AG04450 (cell line): Measurements from ENCODE around the gene SUCLA2. TPM values are rescaled to one million over a fixed set of nuclear protein-coding genes. Genes with fewer than 3 reads are reported as not detected.
"Not testable (repeated sequence)": the region's sequence is repeated elsewhere in the genome, so short reads cannot be mapped to it uniquely, and the experiment has no call there.

Experiments used
- CTCF ChIA-PET: fragments of 300-600, 350-600 bp; formaldehyde crosslinking; extraction: SDS; loops from one replicate; lab custom pipeline; 2022; ENCODE audit warnings: antibody characterized with exemption, inconsistent platforms; lab: Charles Lee
- POLR2A ChIA-PET: fragments of 350-600 bp; formaldehyde crosslinking; extraction: SDS; loops from one replicate; lab custom pipeline; 2021; ENCODE audit warnings: antibody characterized with exemption, inconsistent platforms; lab: Yijun Ruan, JAX
- DNase-seq: peaks from one replicate; pipeline ENCODE4 v3.0.0-alpha.2; 2011; ENCODE audit warnings: low read depth, low spot score
- H3K27ac ChIP-seq: one replicate; pipeline ENCODE4 v1.5.1; 2012; ENCODE audit warnings: low read depth, low read length, control low read depth
- H3K27me3 ChIP-seq: one replicate; pipeline ENCODE4 v1.6.0; 2012; ENCODE audit warnings: low read length; ENCODE audit not compliant: control insufficient read depth, insufficient read depth
- H3K4me3 ChIP-seq: 2 replicates; pipeline ENCODE4 v1.5.1; 2011; ENCODE audit warnings: mild to moderate bottlenecking, low read depth, low read length, control low read depth
- H3K9me3 ChIP-seq: 2 replicates; pipeline ENCODE4 v1.5.1; 2012; ENCODE audit warnings: low read length; ENCODE audit not compliant: control insufficient read depth, insufficient read depth
- polyA plus RNA-seq: library from polyadenylated mRNA; depleted of rRNA; stranded (reverse); fragments of >200 nt; gene quantifications from 2 replicates; pipeline ENCODE4 v1.2.3, GENCODE V29; 2011
- TF ChIP-seq, protein P1 (sequence below): IDR thresholded peaks from 2 replicates; pipeline ENCODE4 v1.5.1; 2011; ENCODE audit warnings: low read depth, low read length, control low read depth, inconsistent platforms

Gene SUCLA2
- polyA plus RNA-seq, 1 experiment = 63.5 TPM

DNA sequence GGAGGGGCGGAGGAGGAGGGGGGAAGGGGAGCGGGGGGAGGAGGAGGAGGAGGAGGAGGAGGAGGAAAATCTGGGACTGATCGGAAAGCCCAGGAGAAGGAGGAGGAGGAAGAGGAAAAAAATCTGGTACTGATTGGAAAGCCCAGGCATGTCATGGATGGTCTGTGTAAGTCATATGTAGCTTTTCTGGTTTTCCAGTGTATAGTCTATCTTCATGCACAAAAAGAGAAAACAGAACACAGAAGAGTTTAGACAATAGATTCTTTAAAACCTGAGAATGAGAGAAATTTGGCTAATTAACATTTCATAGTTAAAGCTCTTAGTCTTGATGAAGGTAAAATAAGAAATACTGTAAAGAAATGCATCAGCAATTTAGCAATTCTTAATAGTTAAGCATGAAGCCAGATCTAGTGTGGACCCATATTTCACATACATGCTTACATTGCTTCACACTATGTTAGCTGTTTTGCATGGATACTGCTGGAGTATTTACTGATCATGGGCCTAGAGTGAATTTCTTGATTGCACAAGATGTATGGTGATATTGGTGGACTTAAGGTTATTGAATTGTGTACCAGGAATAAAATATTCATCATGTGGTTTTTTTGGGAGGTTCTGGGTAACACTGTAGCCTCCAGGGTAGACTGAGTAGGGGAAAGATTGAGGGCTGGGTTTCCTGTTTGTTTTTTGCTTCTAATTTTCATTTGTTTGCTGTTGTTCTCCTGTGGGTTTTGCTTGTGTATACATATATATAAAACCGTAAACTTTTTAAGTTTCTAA lies 41.4 kb downstream of the SUCLA2 start:
- TF ChIP-seq, protein P1, sequence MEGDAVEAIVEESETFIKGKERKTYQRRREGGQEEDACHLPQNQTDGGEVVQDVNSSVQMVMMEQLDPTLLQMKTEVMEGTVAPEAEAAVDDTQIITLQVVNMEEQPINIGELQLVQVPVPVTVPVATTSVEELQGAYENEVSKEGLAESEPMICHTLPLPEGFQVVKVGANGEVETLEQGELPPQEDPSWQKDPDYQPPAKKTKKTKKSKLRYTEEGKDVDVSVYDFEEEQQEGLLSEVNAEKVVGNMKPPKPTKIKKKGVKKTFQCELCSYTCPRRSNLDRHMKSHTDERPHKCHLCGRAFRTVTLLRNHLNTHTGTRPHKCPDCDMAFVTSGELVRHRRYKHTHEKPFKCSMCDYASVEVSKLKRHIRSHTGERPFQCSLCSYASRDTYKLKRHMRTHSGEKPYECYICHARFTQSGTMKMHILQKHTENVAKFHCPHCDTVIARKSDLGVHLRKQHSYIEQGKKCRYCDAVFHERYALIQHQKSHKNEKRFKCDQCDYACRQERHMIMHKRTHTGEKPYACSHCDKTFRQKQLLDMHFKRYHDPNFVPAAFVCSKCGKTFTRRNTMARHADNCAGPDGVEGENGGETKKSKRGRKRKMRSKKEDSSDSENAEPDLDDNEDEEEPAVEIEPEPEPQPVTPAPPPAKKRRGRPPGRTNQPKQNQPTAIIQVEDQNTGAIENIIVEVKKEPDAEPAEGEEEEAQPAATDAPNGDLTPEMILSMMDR = no peak
- ChIA-PET POLR2A (no interaction called here), CTCF (interaction anchor here (0.7 kb wide), 1 partner anchor 9 kb away, joined by 3 read pairs; no protein-coding TSS in a partner anchor)
- H3K27ac ChIP-seq = no peak overlapping the region
- no peak overlapping the region for H3K4me3 ChIP-seq
- H3K27me3 ChIP-seq = no peaks in the 10 kb centered on the region
- H3K9me3 ChIP-seq = peaks cover 9% of the 10 kb centered on the region; the same call in 1 of the 2 replicates
- no peak for DNase-seq

DNA sequence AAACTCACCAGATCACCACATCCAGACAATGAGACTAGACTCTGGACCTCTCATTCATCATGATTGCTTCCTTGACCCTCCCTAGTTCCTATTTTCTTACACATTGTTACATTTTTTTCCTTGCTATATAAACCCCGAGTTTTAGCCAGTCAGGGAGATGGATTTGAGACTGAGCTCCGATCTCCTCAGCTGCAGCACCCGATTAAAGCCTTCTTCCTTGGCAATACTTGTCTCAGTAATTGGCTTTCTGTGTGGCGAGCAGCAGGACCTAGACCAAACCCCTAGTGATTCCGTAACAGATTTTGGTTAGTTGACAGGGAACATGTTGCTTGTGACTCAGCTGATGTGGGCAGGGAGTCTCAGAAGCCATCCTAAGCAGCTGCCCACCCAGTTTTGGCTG lies 44.0 kb downstream of the SUCLA2 start:
- TF ChIP-seq, protein P1 = no peak
- Histone ChIP-seq H3K4me3 (no peak overlapping the region), H3K27me3 (no peaks in the 10 kb centered on the region), H3K27ac (no peak overlapping the region), H3K9me3 (peaks cover 9% of the 10 kb centered on the region; the same call in 1 of the 2 replicates)
- POLR2A ChIA-PET = no interaction called here
- DNase-seq = no peak
- CTCF ChIA-PET = no interaction called here

DNA sequence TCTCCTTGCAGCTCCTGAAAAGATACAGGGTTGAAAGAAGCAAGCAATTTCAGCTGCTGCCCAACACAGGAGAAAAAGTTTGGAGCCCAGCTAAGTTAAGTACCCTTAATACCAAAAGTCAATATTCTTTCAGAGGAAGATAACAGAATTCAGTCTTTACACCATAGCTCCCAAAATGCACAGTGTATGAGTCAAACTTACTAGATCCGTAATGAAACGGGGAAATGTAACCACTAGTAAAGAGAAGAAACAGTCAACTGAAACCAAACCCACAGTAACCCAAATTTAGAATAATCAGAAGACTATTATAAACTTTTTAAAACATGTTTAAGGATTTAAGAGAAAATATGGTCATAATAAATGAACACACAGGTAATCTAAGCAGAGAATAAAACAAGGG lies 45.2 kb downstream of the SUCLA2 start:
- H3K27me3 ChIP-seq = no peaks in the 10 kb centered on the region
- peaks cover 9% of the 10 kb centered on the region; the same call in 1 of the 2 replicates for H3K9me3 ChIP-seq
- ChIA-PET POLR2A (no interaction called here), CTCF (no interaction called here)
- no peak overlapping the region for H3K27ac ChIP-seq
- no peak for DNase-seq
- no peak overlapping the region for H3K4me3 ChIP-seq
- TF ChIP-seq, protein P1 = no peak

DNA sequence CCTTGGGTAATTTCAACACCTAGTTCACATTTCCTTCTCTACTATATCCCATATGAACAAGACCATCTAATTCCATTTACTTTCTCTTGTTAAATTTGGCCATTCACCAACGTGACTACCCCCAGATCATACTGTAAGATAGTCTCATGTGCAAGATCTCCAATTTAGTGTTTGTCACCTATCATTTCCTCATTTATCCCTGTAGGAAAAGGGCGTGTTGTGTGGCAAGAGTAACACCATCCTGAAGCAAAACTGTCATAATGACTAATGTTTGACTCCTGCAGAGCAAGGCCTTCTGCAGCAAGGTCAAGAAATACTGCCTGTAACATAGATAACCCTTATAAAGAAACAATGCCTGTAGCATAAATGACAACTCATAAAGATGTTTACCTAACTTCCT lies 51.3 kb downstream of the SUCLA2 start:
- POLR2A ChIA-PET = no interaction called here
- no peak for DNase-seq
- H3K27ac ChIP-seq = no peak overlapping the region
- H3K4me3 ChIP-seq = no peak overlapping the region
- TF ChIP-seq, protein P1 = no peak
- no peaks in the 10 kb centered on the region for H3K9me3 ChIP-seq
- H3K27me3 ChIP-seq = no peaks in the 10 kb centered on the region
- CTCF ChIA-PET = no interaction called here

DNA sequence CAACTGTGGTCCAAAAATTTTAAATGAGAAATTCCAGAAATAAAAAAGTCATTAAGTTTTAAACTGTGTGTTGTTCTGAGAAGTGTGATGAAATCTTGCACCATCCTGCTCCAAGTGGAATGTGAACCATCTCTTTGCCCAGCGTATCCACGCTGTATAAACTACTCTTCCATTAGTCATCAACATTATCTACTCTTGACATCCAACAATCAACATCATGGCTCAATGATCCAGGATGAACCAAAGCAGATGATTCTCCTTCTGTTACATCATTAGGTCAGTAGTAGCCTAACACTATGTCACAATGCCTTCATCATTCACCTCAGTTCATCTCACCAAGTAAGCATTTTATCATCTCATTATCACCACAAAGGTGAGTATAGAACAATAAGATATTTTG lies 55.3 kb downstream of the SUCLA2 start:
- no peak overlapping the region for H3K27ac ChIP-seq
- CTCF ChIA-PET = no interaction called here

DNA sequence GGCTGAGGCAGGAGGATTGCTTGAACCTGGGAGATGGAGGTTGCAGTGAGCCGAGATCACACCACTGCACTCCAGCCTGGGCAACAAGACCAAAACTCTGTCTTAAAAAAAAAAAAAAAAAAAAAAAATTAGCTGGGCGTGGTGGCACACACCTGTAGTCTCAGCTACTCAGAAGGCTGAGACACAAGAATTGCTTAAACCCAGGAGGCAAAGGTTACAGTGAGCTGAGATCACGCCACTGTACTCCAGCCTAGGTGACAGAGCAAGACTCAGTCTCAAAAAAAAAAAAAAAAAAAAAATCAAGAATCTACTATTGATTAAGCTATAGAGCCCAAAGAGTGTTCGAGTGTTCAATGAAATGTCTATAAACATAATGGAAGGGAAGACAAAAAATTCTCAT lies 55.9 kb downstream of the SUCLA2 start:
- CTCF ChIA-PET, DNase-seq, H3K27me3 ChIP-seq, H3K9me3 ChIP-seq, H3K27ac ChIP-seq, H3K4me3 ChIP-seq: not testable (repeated sequence)
- POLR2A ChIA-PET = interaction anchor here (0.7 kb wide), 1 partner anchor 1060 kb away, joined by 5 read pairs; no protein-coding TSS in a partner anchor

More for the DNA sequence above, 55.3 kb downstream of the SUCLA2 start:
- Histone ChIP-seq H3K4me3 (no peak overlapping the region), H3K9me3 (no peaks in the 10 kb centered on the region), H3K27me3 (no peaks in the 10 kb centered on the region)
- POLR2A ChIA-PET = no interaction called here
- TF ChIP-seq, protein P1 = no peak
- DNase-seq = peak; percentile 8
